GM23338 (cell line): ENCODE measurements around the gene MBL2. TPM values are rescaled to one million over a fixed set of nuclear protein-coding genes. Genes with fewer than 3 reads are reported as not detected.

ENCODE experiments used
- ATAC-seq: fragments of 200-7000 bp; cut with Tn5 transposase; 3 replicates; pipeline ENCODE4 v1.9.1; 2020
- DNase-seq: peaks from one replicate; pipeline ENCODE4 v3.0.0-alpha.2; 2015; ENCODE audit warnings: low spot score
- H2AFZ ChIP-seq: fragments of 200-600 bp; sonication (generic); 2 replicates; pipeline ENCODE4 v1.8.0; 2016; ENCODE audit warnings: antibody characterized with exemption, mild to moderate bottlenecking, moderate library complexity
- H3F3A ChIP-seq: fragments of 200-600 bp; sonication (generic); replicated peaks from 2 replicates; pipeline ENCODE4 v1.8.0; 2017; ENCODE audit warnings: antibody characterized with exemption, mixed run types, low read depth
- H3K27ac ChIP-seq: fragments of 200-600 bp; sonication (generic); 2 replicates; pipeline ENCODE4 v1.6.1; 2016; ENCODE audit warnings: low read depth
- H3K27me3 ChIP-seq: fragments of 200-600 bp; sonication (generic); 2 replicates; pipeline ENCODE4 v1.8.0; 2016; ENCODE audit warnings: mild to moderate bottlenecking, mixed run types, moderate library complexity; ENCODE audit not compliant: insufficient read depth
- H3K36me3 ChIP-seq: fragments of 200-600 bp; sonication (generic); 2 replicates; pipeline ENCODE4 v1.8.0; 2016; ENCODE audit warnings: mild to moderate bottlenecking; ENCODE audit not compliant: insufficient read depth
- H3K4me1 ChIP-seq: fragments of 200-600 bp; sonication (generic); 2 replicates; pipeline ENCODE4 v1.8.0; 2016; ENCODE audit warnings: mild to moderate bottlenecking, moderate library complexity; ENCODE audit not compliant: insufficient read depth
- H3K4me2 ChIP-seq: fragments of 200-600 bp; sonication (generic); 2 replicates; pipeline ENCODE4 v1.7.1; 2017; ENCODE audit warnings: mixed run types
- H3K4me3 ChIP-seq: fragments of 200-600 bp; sonication (generic); 2 replicates; pipeline ENCODE4 v1.6.1; 2016; ENCODE audit warnings: mixed run types
- H3K79me2 ChIP-seq: fragments of 200-600 bp; sonication (generic); replicated peaks from 2 replicates; pipeline ENCODE4 v1.8.0; 2017; ENCODE audit warnings: mild to moderate bottlenecking; ENCODE audit not compliant: insufficient read depth
- H3K9me2 ChIP-seq: fragments of 200-600 bp; sonication (generic); 2 replicates; pipeline ENCODE4 v1.8.0; 2017; ENCODE audit not compliant: insufficient read depth
- H4K20me1 ChIP-seq: fragments of 200-600 bp; sonication (generic); replicated peaks from 2 replicates; pipeline ENCODE4 v1.8.0; 2017; ENCODE audit warnings: mild to moderate bottlenecking; ENCODE audit not compliant: insufficient read depth
- H3K27ac Mint-ChIP-seq: 2 replicates; pipeline ENCODE4 v1.8.0; 2020; ENCODE audit warnings: inconsistent platforms, mild to moderate bottlenecking, moderate library complexity, mixed read lengths
- H3K27me3 Mint-ChIP-seq: 3 replicates; pipeline ENCODE4 v1.8.0; 2022; ENCODE audit warnings: low read depth, mild to moderate bottlenecking, moderate library complexity, mixed read lengths, inconsistent platforms; ENCODE audit not compliant: insufficient read depth, poor library complexity
- H3K36me3 Mint-ChIP-seq: 3 replicates; pipeline ENCODE4 v1.8.0; 2021; ENCODE audit warnings: low read depth, mild to moderate bottlenecking, inconsistent platforms, moderate library complexity, mixed read lengths
- H3K4me1 Mint-ChIP-seq: 3 replicates; pipeline ENCODE4 v1.8.0; 2020; ENCODE audit warnings: mild to moderate bottlenecking, inconsistent platforms, mixed read lengths
- H3K4me3 Mint-ChIP-seq: 3 replicates; pipeline ENCODE4 v1.8.0; 2021; ENCODE audit warnings: moderate library complexity, mild to moderate bottlenecking, inconsistent platforms, mixed read lengths
- H3K9me3 Mint-ChIP-seq: 3 replicates; pipeline ENCODE4 v1.8.0; 2020; ENCODE audit warnings: moderate library complexity, mild to moderate bottlenecking, inconsistent platforms, mixed read lengths
- CREB1 ChIP-seq: fragments of 250-450 bp; sonication (Bioruptor Pico); IDR thresholded peaks from 2 replicates; pipeline ENCODE4 v1.5.0; 2020; ENCODE audit warnings: low read depth, mild to moderate bottlenecking, moderate library complexity
- EZH2 ChIP-seq: fragments of 200-600 bp; sonication (generic); IDR thresholded peaks from one replicate; pipeline ENCODE4 v1.8.0; 2017; ENCODE audit warnings: antibody characterized with exemption, mild to moderate bottlenecking, low read depth; ENCODE audit not compliant: unreplicated experiment
- EZH2phosphoT487 ChIP-seq: fragments of 200-600 bp; sonication (generic); IDR thresholded peaks from one replicate; pipeline ENCODE4 v1.8.1; 2018; ENCODE audit warnings: antibody characterized with exemption; ENCODE audit not compliant: unreplicated experiment
- STAT1 ChIP-seq: IDR thresholded peaks from one replicate; pipeline ENCODE4 v1.6.1; 2016; ENCODE audit warnings: antibody characterized with exemption; ENCODE audit not compliant: unreplicated experiment
- ZNF114 ChIP-seq: fragments of 250-450 bp; sonication (Bioruptor Pico); IDR thresholded peaks from 2 replicates; pipeline ENCODE4 v1.5.0; 2020; ENCODE audit warnings: mild to moderate bottlenecking, moderate library complexity
- ZNF331 ChIP-seq: fragments of 250-450 bp; sonication (Bioruptor Pico); IDR thresholded peaks from 2 replicates; pipeline ENCODE4 v1.5.0; 2020; ENCODE audit warnings: low read depth, mild to moderate bottlenecking, moderate library complexity
- polyA plus RNA-seq: library from polyadenylated mRNA; unstranded; fragments of >200 nt; fragmentation: Nextera tagmentation; extraction: Ambion mirVana; gene quantifications from 2 replicates; pipeline ENCODE4 v1.2.1, GENCODE V29; 2016
- total RNA-seq: library from RNA; depleted of rRNA; stranded (reverse); fragments of >200 nt; shearing (Covaris generic); gene quantifications from 2 replicates; pipeline ENCODE4 v1.2.3, GENCODE V29; 2014
- TF ChIP-seq, protein P1 (sequence below): fragments of 250-450 bp; sonication (Bioruptor Pico); IDR thresholded peaks from 2 replicates; pipeline ENCODE4 v1.5.0; 2020; ENCODE audit warnings: mild to moderate bottlenecking, moderate library complexity
- TF ChIP-seq, protein P2 (sequence below), 2 experiments: fragments of 200-600 bp in 1 of 2; sonication (generic) in 1 of 2; conservative IDR thresholded peaks; 2 replicates each; pipeline versions ENCODE4 v1.5.1 to v1.6.1; 2016 to 2017; ENCODE audit warnings: antibody characterized with exemption in 2 of 2, low read depth in 2 of 2, mild to moderate bottlenecking in 2 of 2, moderate library complexity in 1 of 2
- TF ChIP-seq, protein P3 (sequence below): IDR thresholded peaks from one replicate; pipeline ENCODE4 v1.6.1; 2018; ENCODE audit warnings: antibody characterized with exemption; ENCODE audit not compliant: unreplicated experiment
- TF ChIP-seq, protein P4 (sequence below): IDR thresholded peaks from 2 replicates; pipeline ENCODE4 v1.6.1; 2016; ENCODE audit warnings: antibody characterized with exemption

MBL2 gene
- total and polyA plus RNA-seq, 2 experiments from 2014 or later: not detected

DNA sequence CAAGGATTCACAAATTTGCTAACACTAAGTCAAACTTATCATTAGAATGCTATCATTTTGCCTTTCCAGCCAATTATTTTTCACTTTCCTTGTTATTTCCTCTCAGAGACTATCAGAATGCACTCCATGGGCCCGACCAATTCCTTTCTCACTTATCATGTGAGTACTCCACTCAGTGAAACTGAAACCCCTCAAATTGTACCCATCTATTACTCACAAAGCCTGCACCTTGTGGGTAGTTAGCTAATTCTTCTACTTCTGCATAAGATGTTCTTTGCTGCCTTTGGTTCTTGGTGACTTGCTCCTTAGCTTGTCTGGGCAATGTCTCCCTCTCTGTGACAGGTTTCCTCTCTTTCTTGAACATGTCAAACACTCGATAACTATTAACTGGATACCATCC is 35.2 kb upstream of the MBL2 start (continued):
- TF ChIP-seq, protein P1, sequence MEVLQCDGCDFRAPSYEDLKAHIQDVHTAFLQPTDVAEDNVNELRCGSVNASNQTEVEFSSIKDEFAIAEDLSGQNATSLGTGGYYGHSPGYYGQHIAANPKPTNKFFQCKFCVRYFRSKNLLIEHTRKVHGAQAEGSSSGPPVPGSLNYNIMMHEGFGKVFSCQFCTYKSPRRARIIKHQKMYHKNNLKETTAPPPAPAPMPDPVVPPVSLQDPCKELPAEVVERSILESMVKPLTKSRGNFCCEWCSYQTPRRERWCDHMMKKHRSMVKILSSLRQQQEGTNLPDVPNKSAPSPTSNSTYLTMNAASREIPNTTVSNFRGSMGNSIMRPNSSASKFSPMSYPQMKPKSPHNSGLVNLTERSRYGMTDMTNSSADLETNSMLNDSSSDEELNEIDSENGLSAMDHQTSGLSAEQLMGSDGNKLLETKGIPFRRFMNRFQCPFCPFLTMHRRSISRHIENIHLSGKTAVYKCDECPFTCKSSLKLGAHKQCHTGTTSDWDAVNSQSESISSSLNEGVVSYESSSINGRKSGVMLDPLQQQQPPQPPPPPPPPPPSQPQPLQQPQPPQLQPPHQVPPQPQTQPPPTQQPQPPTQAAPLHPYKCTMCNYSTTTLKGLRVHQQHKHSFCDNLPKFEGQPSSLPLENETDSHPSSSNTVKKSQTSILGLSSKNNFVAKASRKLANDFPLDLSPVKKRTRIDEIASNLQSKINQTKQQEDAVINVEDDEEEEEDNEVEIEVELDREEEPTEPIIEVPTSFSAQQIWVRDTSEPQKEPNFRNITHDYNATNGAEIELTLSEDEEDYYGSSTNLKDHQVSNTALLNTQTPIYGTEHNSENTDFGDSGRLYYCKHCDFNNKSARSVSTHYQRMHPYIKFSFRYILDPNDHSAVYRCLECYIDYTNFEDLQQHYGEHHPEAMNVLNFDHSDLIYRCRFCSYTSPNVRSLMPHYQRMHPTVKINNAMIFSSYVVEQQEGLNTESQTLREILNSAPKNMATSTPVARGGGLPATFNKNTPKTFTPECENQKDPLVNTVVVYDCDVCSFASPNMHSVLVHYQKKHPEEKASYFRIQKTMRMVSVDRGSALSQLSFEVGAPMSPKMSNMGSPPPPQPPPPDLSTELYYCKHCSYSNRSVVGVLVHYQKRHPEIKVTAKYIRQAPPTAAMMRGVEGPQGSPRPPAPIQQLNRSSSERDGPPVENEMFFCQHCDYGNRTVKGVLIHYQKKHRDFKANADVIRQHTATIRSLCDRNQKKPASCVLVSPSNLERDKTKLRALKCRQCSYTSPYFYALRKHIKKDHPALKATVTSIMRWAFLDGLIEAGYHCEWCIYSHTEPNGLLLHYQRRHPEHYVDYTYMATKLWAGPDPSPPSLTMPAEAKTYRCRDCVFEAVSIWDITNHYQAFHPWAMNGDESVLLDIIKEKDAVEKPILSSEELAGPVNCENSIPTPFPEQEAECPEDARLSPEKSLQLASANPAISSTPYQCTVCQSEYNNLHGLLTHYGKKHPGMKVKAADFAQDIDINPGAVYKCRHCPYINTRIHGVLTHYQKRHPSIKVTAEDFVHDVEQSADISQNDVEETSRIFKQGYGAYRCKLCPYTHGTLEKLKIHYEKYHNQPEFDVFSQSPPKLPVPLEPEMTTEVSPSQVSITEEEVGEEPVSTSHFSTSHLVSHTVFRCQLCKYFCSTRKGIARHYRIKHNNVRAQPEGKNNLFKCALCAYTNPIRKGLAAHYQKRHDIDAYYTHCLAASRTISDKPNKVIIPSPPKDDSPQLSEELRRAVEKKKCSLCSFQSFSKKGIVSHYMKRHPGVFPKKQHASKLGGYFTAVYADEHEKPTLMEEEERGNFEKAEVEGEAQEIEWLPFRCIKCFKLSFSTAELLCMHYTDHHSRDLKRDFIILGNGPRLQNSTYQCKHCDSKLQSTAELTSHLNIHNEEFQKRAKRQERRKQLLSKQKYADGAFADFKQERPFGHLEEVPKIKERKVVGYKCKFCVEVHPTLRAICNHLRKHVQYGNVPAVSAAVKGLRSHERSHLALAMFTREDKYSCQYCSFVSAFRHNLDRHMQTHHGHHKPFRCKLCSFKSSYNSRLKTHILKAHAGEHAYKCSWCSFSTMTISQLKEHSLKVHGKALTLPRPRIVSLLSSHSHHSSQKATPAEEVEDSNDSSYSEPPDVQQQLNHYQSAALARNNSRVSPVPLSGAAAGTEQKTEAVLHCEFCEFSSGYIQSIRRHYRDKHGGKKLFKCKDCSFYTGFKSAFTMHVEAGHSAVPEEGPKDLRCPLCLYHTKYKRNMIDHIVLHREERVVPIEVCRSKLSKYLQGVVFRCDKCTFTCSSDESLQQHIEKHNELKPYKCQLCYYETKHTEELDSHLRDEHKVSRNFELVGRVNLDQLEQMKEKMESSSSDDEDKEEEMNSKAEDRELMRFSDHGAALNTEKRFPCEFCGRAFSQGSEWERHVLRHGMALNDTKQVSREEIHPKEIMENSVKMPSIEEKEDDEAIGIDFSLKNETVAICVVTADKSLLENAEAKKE (CRISPR knock-in tag): no peak
- no peak for TF ChIP-seq ZNF114 (CRISPR knock-in tag)
- no peak for TF ChIP-seq STAT1

DNA sequence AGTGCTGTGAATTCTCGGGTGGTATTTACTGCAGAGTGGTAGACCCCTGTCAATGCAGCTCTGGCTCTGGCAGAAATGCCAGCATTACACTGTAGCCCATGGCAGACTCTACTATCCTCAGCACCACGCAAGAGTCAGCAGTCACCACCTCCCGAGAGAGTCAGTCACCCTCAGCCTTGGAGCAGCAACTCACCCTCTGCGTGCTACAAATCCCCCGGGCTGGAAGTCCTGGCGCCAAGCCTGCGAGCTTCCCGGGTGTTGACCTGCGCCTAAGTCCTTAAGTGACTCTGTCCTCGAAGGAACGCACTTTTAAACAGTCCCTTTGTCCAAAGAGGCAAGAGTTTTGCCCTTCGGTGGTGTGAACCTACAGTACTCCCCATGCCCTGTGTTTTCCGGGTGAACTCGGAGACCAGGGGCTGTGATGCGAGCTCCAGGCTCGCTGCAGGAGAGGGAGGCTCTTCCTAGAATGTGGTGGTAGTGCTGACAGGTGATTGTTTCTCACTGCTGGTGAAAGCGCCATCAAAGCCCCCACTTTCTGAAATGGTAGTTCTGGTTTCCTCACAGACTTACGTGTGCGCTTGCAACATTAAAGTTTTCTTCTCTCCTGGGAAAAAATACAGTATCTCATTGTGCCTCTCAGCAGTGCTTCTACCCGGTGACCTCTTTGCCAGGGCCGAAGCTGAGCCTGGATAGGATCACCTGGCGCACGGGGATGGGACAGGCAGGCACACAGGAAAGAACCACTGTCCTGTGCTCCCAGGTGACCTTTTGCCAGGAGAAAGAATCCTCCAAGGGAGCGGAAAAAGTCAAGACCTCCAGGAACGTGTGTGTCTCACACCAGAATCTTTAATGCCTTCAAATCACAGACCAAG is 33.1 kb upstream of the MBL2 start:
- no peaks in the 10 kb centered on the region for H3F3A ChIP-seq
- Mint-ChIP-seq H3K27me3 (no peaks in the 10 kb centered on the region), H3K36me3 (no peaks in the 10 kb centered on the region), H3K27ac (no peak overlapping the region), H3K4me3 (no peak overlapping the region), H3K9me3 (no peaks in the 10 kb centered on the region), H3K4me1 (no peaks in the 10 kb centered on the region)
- H4K20me1 ChIP-seq: no peaks in the 10 kb centered on the region
- ATAC-seq (peak; percentile 57), DNase-seq (peak; percentile 9)
- no peaks in the 10 kb centered on the region for H3K79me2 ChIP-seq
- H3K27ac ChIP-seq: no peak overlapping the region
- no peaks in the 10 kb centered on the region for H3K9me2 ChIP-seq
- no peak overlapping the region for H3K4me3 ChIP-seq
- H3K36me3 ChIP-seq: no peaks in the 10 kb centered on the region
- H2AFZ ChIP-seq: peak overlapping the region; percentile 91
- no peaks in the 10 kb centered on the region for H3K4me1 ChIP-seq
- no peak overlapping the region for H3K4me2 ChIP-seq
- no peaks in the 10 kb centered on the region for H3K27me3 ChIP-seq
- TF ChIP-seq ZNF331 (CRISPR knock-in tag): no peak
- TF ChIP-seq EZH2: no peak
- no peak for TF ChIP-seq CREB1 (CRISPR knock-in tag)
- TF ChIP-seq, protein P2, sequence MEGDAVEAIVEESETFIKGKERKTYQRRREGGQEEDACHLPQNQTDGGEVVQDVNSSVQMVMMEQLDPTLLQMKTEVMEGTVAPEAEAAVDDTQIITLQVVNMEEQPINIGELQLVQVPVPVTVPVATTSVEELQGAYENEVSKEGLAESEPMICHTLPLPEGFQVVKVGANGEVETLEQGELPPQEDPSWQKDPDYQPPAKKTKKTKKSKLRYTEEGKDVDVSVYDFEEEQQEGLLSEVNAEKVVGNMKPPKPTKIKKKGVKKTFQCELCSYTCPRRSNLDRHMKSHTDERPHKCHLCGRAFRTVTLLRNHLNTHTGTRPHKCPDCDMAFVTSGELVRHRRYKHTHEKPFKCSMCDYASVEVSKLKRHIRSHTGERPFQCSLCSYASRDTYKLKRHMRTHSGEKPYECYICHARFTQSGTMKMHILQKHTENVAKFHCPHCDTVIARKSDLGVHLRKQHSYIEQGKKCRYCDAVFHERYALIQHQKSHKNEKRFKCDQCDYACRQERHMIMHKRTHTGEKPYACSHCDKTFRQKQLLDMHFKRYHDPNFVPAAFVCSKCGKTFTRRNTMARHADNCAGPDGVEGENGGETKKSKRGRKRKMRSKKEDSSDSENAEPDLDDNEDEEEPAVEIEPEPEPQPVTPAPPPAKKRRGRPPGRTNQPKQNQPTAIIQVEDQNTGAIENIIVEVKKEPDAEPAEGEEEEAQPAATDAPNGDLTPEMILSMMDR (conservative IDR thresholded peaks at IDR 0.05; ENCODE audit: low read depth in 2 of 2): no peak
- TF ChIP-seq EZH2phosphoT487: no peak
- TF ChIP-seq, protein P3, sequence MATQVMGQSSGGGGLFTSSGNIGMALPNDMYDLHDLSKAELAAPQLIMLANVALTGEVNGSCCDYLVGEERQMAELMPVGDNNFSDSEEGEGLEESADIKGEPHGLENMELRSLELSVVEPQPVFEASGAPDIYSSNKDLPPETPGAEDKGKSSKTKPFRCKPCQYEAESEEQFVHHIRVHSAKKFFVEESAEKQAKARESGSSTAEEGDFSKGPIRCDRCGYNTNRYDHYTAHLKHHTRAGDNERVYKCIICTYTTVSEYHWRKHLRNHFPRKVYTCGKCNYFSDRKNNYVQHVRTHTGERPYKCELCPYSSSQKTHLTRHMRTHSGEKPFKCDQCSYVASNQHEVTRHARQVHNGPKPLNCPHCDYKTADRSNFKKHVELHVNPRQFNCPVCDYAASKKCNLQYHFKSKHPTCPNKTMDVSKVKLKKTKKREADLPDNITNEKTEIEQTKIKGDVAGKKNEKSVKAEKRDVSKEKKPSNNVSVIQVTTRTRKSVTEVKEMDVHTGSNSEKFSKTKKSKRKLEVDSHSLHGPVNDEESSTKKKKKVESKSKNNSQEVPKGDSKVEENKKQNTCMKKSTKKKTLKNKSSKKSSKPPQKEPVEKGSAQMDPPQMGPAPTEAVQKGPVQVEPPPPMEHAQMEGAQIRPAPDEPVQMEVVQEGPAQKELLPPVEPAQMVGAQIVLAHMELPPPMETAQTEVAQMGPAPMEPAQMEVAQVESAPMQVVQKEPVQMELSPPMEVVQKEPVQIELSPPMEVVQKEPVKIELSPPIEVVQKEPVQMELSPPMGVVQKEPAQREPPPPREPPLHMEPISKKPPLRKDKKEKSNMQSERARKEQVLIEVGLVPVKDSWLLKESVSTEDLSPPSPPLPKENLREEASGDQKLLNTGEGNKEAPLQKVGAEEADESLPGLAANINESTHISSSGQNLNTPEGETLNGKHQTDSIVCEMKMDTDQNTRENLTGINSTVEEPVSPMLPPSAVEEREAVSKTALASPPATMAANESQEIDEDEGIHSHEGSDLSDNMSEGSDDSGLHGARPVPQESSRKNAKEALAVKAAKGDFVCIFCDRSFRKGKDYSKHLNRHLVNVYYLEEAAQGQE: no peak
- TF ChIP-seq, protein P4, sequence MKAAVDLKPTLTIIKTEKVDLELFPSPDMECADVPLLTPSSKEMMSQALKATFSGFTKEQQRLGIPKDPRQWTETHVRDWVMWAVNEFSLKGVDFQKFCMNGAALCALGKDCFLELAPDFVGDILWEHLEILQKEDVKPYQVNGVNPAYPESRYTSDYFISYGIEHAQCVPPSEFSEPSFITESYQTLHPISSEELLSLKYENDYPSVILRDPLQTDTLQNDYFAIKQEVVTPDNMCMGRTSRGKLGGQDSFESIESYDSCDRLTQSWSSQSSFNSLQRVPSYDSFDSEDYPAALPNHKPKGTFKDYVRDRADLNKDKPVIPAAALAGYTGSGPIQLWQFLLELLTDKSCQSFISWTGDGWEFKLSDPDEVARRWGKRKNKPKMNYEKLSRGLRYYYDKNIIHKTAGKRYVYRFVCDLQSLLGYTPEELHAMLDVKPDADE: no peak
